Dedifferentiated amniotic fluid mesenchymal stem cell (primary cell): ENCODE data around the gene SDK2.

Experiments used
- DNase-seq: peaks from one replicate; pipeline ENCODE4 v3.0.0-alpha.2; 2016; ENCODE audit errors: extremely low spot score

The SDK2 gene

GRCh38 chr17:73653810-73654209 lies 9.6 kb upstream of the SDK2 start:
- no peak for DNase-seq

- DNase-seq, result no peak
Measured at GRCh38 chr17:73652886-73653480, 8.7 kb upstream of the SDK2 start.

- no peak for DNase-seq
Measured at GRCh38 chr17:73650617-73651200, 6.5 kb upstream of the SDK2 start.

- no peak for DNase-seq
Measured at GRCh38 chr17:73650140-73650539, 5.9 kb upstream of the SDK2 start.

- DNase-seq, result no peak
Measured at GRCh38 chr17:73648974-73649373, 4.7 kb upstream of the SDK2 start.

- no peak for DNase-seq
Measured at GRCh38 chr17:73648543-73648820, 4.2 kb upstream of the SDK2 start.

GRCh38 chr17:73647772-73648542 lies 3.7 kb upstream of the SDK2 start:
- DNase-seq, result no peak

GRCh38 chr17:73647301-73647695 lies 3.1 kb upstream of the SDK2 start:
- no peak for DNase-seq

- DNase-seq, result no peak
Measured at GRCh38 chr17:73646409-73647300, 2.4 kb upstream of the SDK2 start.

- no peak for DNase-seq
Measured at GRCh38 chr17:73645050-73645871, 1.0 kb upstream of the SDK2 start.

- DNase-seq, result no peak
Measured at GRCh38 chr17:73643852-73644144, 447 bp downstream of the SDK2 start.

- DNase-seq, result no peak
Measured at GRCh38 chr17:73643001-73643851, 1.0 kb downstream of the SDK2 start.

- DNase-seq, result no peak
Measured at GRCh38 chr17:73642659-73643000, 1.6 kb downstream of the SDK2 start.

GRCh38 chr17:73641826-73642600 lies 2.2 kb downstream of the SDK2 start:
- DNase-seq, result no peak

- DNase-seq, result no peak
Measured at GRCh38 chr17:73640691-73641090, 3.6 kb downstream of the SDK2 start.

GRCh38 chr17:73639932-73640331 lies 4.3 kb downstream of the SDK2 start:
- no peak for DNase-seq

GRCh38 chr17:73639322-73639721 lies 4.9 kb downstream of the SDK2 start:
- no peak for DNase-seq

- no peak for DNase-seq
Measured at GRCh38 chr17:73638556-73638955, 5.7 kb downstream of the SDK2 start.

- no peak for DNase-seq
Measured at GRCh38 chr17:73637866-73638265, 6.4 kb downstream of the SDK2 start.

- no peak for DNase-seq
Measured at GRCh38 chr17:73635101-73635817, 9.0 kb downstream of the SDK2 start.
